ENCODE data around the gene ITGB7. TPM values are rescaled to one million over a fixed set of nuclear protein-coding genes. Genes with fewer than 3 reads are reported as not detected.
A peak's percentile ranks its signal among the peaks of the same experiment; 100 is the strongest.

The ITGB7 gene
- total and polyA plus RNA-seq, 2 donors (not counting 3 experiments of a cell fraction or from before 2014, with no cell fraction given), result 0.17 TPM; not detected in 1

DNA sequence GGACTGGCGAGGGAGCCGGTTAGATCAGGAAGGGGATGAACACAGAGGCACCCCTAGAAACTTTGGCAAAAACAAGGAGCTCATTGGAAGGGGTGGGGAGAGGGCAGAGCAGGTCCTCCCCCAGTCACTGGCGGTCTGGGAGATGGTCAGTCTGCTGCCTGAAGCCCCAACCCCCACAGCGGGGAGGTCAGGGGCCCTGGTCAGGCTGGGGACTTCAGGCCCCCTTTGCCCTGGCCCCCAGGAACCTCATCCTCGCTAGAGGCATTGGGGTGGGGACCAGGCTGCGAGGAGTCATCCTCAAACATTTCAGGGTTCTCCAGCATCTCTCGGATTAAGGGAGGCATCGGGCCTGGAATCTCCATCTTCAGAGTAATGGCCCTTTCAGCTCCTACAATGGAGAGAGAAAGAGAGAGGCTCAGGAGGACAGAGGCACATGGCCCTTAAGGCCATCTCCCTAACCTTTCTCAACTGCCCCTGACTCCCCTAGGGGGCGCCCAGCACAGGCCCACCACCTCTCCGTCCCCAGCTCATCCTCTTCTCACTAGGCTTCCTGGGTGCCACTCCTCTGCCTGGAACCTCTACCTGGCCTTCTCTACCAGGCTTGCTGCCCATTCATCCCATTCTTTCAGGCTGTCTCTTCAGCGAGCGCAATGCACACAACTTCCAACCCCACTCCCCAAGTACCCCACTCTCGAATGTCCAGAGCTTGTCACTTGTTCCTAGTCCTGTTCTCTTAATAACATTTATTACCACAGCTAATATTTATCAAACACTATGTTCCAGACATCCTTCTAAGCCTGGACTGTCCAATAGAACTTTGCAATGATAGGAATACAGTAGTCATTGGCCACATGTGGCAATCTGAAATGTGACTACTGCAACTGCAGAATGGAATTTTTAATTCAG, 4.7 kb upstream of the ITGB7 start:
- H3K36me3 ChIP-seq (ENCODE audit: control insufficient read depth in 2 of 2, extremely low read depth in 1 of 2, insufficient read depth in 2 of 2, low read length in 2 of 2), result peaks cover 0 to 2% of the 10 kb centered on the region in 2 experiments
- no peaks in the 10 kb centered on the region for H3K27me3 ChIP-seq (ENCODE audit: control insufficient read depth in 2 of 2, insufficient read depth in 2 of 2, low read length in 2 of 2)
- intact Hi-C loops (cut with micrococcal nuclease) (no loop called here), dilution Hi-C loops (cut with MboI; ENCODE audit: extremely low pct_ligation_motif_present, low sequenced_read_pairs) (no loop called here)
- H3K4me1 ChIP-seq (ENCODE audit: control insufficient read depth, extremely low read depth, insufficient read depth, low read length), result peaks cover 26% of the 10 kb centered on the region
- no peaks in the 10 kb centered on the region for H3K9me1 ChIP-seq (replicated peaks; ENCODE audit: control insufficient read depth, extremely low read depth, insufficient read depth, low read length)
- H3K79me2 ChIP-seq (ENCODE audit: control insufficient read depth, insufficient read depth, low read length), result no peaks in the 10 kb centered on the region
- TF ChIP-seq FOS (IDR thresholded peaks at IDR 0.05; ENCODE audit: borderline replicate concordance, insufficient read depth, low read length), result no peak
- TF ChIP-seq, protein P1, sequence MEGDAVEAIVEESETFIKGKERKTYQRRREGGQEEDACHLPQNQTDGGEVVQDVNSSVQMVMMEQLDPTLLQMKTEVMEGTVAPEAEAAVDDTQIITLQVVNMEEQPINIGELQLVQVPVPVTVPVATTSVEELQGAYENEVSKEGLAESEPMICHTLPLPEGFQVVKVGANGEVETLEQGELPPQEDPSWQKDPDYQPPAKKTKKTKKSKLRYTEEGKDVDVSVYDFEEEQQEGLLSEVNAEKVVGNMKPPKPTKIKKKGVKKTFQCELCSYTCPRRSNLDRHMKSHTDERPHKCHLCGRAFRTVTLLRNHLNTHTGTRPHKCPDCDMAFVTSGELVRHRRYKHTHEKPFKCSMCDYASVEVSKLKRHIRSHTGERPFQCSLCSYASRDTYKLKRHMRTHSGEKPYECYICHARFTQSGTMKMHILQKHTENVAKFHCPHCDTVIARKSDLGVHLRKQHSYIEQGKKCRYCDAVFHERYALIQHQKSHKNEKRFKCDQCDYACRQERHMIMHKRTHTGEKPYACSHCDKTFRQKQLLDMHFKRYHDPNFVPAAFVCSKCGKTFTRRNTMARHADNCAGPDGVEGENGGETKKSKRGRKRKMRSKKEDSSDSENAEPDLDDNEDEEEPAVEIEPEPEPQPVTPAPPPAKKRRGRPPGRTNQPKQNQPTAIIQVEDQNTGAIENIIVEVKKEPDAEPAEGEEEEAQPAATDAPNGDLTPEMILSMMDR (IDR thresholded peaks at IDR 0.05; ENCODE audit: extremely low read depth in 1 of 2, insufficient read depth in 1 of 2, low read depth in 1 of 2, low read length in 2 of 2), result peak; percentile 17 to 36
- H3K4me3 ChIP-seq (replicated peaks in 1 of 3; ENCODE audit: insufficient read depth in 1 of 3, low read depth in 1 of 3, low read length in 3 of 3), result no peak overlapping the region
- DNase-seq (ENCODE audit: low read depth, low spot score), result no peak
- no peak overlapping the region for H3K9ac ChIP-seq (replicated peaks; ENCODE audit: extremely low read depth, insufficient read depth, low read length)
- ChIA-PET POLR2A (no interaction called here), CTCF (interaction anchor here (0.9 to 7.3 kb wide), 9 partner anchors 14 to 133 kb away, joined by 3 to 366 read pairs (median 54); partner anchors contain the start of genes AAAS and ESPL1)
- no peak for FAIRE-seq
- H3K9me3 ChIP-seq (replicated peaks; ENCODE audit: control insufficient read depth, insufficient read depth, low read length), result no peaks in the 10 kb centered on the region
- no peak overlapping the region for H2AFZ ChIP-seq (ENCODE audit: low read depth, low read length)
- H3K4me2 ChIP-seq (ENCODE audit: insufficient read depth, low read length), result no peak overlapping the region
- H3K27ac ChIP-seq (ENCODE audit: insufficient read depth, low read depth, low read length), result no peak overlapping the region
- BruUV-seq (replicated peaks), result no TSS peak
- H4K20me1 ChIP-seq (replicated peaks; ENCODE audit: control insufficient read depth, extremely low read depth, insufficient read depth, low read length), result no peaks in the 10 kb centered on the region

DNA sequence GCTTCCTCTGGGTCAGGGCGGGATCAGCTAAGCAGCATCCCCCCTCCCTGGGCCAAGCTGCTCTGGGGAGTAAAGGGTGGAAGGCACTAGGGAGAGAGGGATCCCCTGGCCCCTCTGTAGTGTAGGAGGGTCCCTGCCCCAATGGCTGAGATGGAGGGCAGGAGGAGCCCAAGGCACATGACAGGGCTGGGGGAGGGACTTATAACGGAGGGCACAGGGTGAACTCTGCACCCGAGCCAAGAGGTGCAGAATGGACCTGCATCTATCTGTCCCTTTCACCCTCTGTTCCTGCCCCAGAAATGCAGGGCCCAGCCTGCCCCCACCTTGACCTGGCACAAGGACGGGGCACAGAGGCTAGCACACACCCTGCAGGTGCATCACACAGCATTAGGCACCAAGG, 3.8 kb upstream of the ITGB7 start:
- intact Hi-C loops (cut with micrococcal nuclease), result no loop called here
- no peak for TF ChIP-seq FOS (IDR thresholded peaks at IDR 0.05; ENCODE audit: borderline replicate concordance, insufficient read depth, low read length)
- no peak for TF ChIP-seq JUN (IDR thresholded peaks at IDR 0.05; ENCODE audit: borderline replicate concordance, insufficient read depth, insufficient read length, low read depth)
- TF ChIP-seq MYC (IDR thresholded peaks at IDR 0.05; ENCODE audit: low read depth, low read length), result no peak
- TF ChIP-seq, protein P1 (IDR thresholded peaks at IDR 0.05; ENCODE audit: extremely low read depth in 1 of 2, insufficient read depth in 1 of 2, low read depth in 1 of 2, low read length in 2 of 2), result no peak
- no peak for TF ChIP-seq POLR2A (IDR thresholded peaks at IDR 0.05; ENCODE audit: low read depth, low read length)
- TF ChIP-seq POLR2AphosphoS5 (IDR thresholded peaks at IDR 0.05; ENCODE audit: insufficient read depth, low read depth, low read length), result no peak
- TF ChIP-seq, protein P2, sequence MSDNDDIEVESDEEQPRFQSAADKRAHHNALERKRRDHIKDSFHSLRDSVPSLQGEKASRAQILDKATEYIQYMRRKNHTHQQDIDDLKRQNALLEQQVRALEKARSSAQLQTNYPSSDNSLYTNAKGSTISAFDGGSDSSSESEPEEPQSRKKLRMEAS (IDR thresholded peaks at IDR 0.05; ENCODE audit: insufficient read depth, insufficient read length), result no peak
- no peak for TF ChIP-seq EZH2 (IDR thresholded peaks at IDR 0.05; ENCODE audit: borderline replicate concordance, low read depth, low read length, severe bottlenecking)
- TF ChIP-seq GATA2 (IDR thresholded peaks at IDR 0.05; ENCODE audit: insufficient read depth, insufficient read length, low read depth, low read length), result no peak
- no peaks in the 10 kb centered on the region for H3K9me1 ChIP-seq (replicated peaks; ENCODE audit: control insufficient read depth, extremely low read depth, insufficient read depth, low read length)
- H3K9ac ChIP-seq (replicated peaks; ENCODE audit: extremely low read depth, insufficient read depth, low read length), result no peak overlapping the region
- no peak overlapping the region for H3K27ac ChIP-seq (ENCODE audit: insufficient read depth, low read depth, low read length)
- peaks cover 20% of the 10 kb centered on the region for H3K4me1 ChIP-seq (ENCODE audit: control insufficient read depth, extremely low read depth, insufficient read depth, low read length)
- DNase-seq (ENCODE audit: low read depth, low spot score) (no peak), FAIRE-seq (no peak)
- dilution Hi-C loops (cut with MboI; ENCODE audit: extremely low pct_ligation_motif_present, low sequenced_read_pairs), result no loop called here
- ChIA-PET CTCF (interaction anchor here (0.7 to 7.3 kb wide), 9 partner anchors 9 to 111 kb away, joined by 3 to 366 read pairs (median 5); partner anchors contain the start of genes AAAS, ESPL1 and PFDN5), POLR2A (no interaction called here)
- H2AFZ ChIP-seq (ENCODE audit: low read depth, low read length), result no peak overlapping the region
- H3K27me3 ChIP-seq (ENCODE audit: control insufficient read depth in 2 of 2, insufficient read depth in 2 of 2, low read length in 2 of 2), result no peaks in the 10 kb centered on the region
- H3K79me2 ChIP-seq (ENCODE audit: control insufficient read depth, insufficient read depth, low read length), result no peaks in the 10 kb centered on the region
- no peaks in the 10 kb centered on the region for H4K20me1 ChIP-seq (replicated peaks; ENCODE audit: control insufficient read depth, extremely low read depth, insufficient read depth, low read length)
- H3K9me3 ChIP-seq (replicated peaks; ENCODE audit: control insufficient read depth, insufficient read depth, low read length), result no peaks in the 10 kb centered on the region
- no TSS peak for BruUV-seq (replicated peaks)
- H3K36me3 ChIP-seq (ENCODE audit: control insufficient read depth in 2 of 2, extremely low read depth in 1 of 2, insufficient read depth in 2 of 2, low read length in 2 of 2), result peaks cover 0 to 2% of the 10 kb centered on the region in 2 experiments
- no peak overlapping the region for H3K4me2 ChIP-seq (ENCODE audit: insufficient read depth, low read length)
- H3K4me3 ChIP-seq (replicated peaks in 1 of 3; ENCODE audit: insufficient read depth in 1 of 3, low read depth in 1 of 3, low read length in 3 of 3), result no peak overlapping the region

Data from endothelial cell of umbilical vein (primary cell).